ENCODE measurements around the gene SEMA6A. TPM values are rescaled to one million over a fixed set of nuclear protein-coding genes. Genes with fewer than 3 reads are reported as not detected.

SEMA6A gene
- total RNA-seq, 2 experiments from 2014 or later: not detected

DNA sequence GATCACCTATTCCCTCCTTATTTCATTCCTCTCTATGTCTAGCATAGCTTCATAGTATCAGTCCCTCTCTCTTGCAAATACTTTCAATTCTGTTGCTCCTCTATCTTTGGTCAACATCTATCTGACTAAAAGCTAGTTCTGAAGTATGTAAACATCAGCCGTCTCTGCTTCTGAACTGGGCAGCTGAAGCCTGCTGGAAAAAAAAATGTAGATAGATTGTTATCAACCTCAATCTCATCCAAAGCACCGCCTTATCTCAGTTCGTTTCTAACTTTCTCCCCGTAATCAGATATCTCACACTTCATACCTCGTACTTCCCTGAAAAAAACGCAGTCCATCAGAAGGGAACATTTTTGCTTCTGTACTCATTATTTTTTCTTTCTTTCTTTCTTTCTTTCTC lies 4.5 kb upstream of the SEMA6A start:
- CTCF ChIA-PET (ENCODE audit: unreplicated experiment): no interaction called here
- TF ChIP-seq CTCF (conservative IDR thresholded peaks at IDR 0.05; ENCODE audit: low read length): no peak
- TF ChIP-seq EZH2phosphoT487 (IDR thresholded peaks at IDR 0.05; ENCODE audit: borderline replicate concordance, low read depth, low read length): no peak
- intact Hi-C loops (cut with micrococcal nuclease; ENCODE audit: unreplicated experiment): loop anchor here (5.0 kb wide), 1 partner anchor 368 kb away; no protein-coding TSS in a partner anchor
- no peaks in the 10 kb centered on the region for H3K36me3 ChIP-seq (ENCODE audit: insufficient read depth, low read length)
- H4K20me1 ChIP-seq (ENCODE audit: insufficient read depth, low read length): no peaks in the 10 kb centered on the region
- H3K4me1 ChIP-seq (ENCODE audit: insufficient read depth, low read length, poor library complexity, severe bottlenecking): no peaks in the 10 kb centered on the region
- no peaks in the 10 kb centered on the region for H3K79me2 ChIP-seq (ENCODE audit: insufficient read depth, low read depth, low read length)
- H3K4me2 ChIP-seq (ENCODE audit: low read length): no peak overlapping the region
- BruUV-seq (replicated peaks): no TSS peak
- no peak for DNase-seq (ENCODE audit: low spot score)
- no peak overlapping the region for H3K4me3 ChIP-seq (ENCODE audit: low read depth, low read length, poor library complexity, severe bottlenecking)
- no peaks in the 10 kb centered on the region for H3K9me2 ChIP-seq (ENCODE audit: insufficient read depth, low read length)
- no peak overlapping the region for H3K27ac ChIP-seq (ENCODE audit: low read depth, low read length, poor library complexity, severe bottlenecking)
- POLR2A ChIA-PET: no interaction called here
- no peak overlapping the region for H2AFZ ChIP-seq (ENCODE audit: low read length)
- H3K9me3 ChIP-seq (ENCODE audit: low read length): no peaks in the 10 kb centered on the region

- no peak overlapping the region for H3K4me3 ChIP-seq (ENCODE audit: low read depth, low read length, poor library complexity, severe bottlenecking)
- TF ChIP-seq CTCF (conservative IDR thresholded peaks at IDR 0.05; ENCODE audit: low read length) (no peak), EZH2phosphoT487 (IDR thresholded peaks at IDR 0.05; ENCODE audit: borderline replicate concordance, low read depth, low read length) (no peak)
- H3K4me1 ChIP-seq (ENCODE audit: insufficient read depth, low read length, poor library complexity, severe bottlenecking): no peaks in the 10 kb centered on the region
- H2AFZ ChIP-seq (ENCODE audit: low read length): no peak overlapping the region
- POLR2A ChIA-PET: no interaction called here
- CTCF ChIA-PET (ENCODE audit: unreplicated experiment): no interaction called here
- H3K36me3 ChIP-seq (ENCODE audit: insufficient read depth, low read length): no peaks in the 10 kb centered on the region
- no TSS peak for BruUV-seq (replicated peaks)
- no peak for DNase-seq (ENCODE audit: low spot score)
- no peak overlapping the region for H3K27ac ChIP-seq (ENCODE audit: low read depth, low read length, poor library complexity, severe bottlenecking)
- no peaks in the 10 kb centered on the region for H3K9me2 ChIP-seq (ENCODE audit: insufficient read depth, low read length)
- intact Hi-C loops (cut with micrococcal nuclease; ENCODE audit: unreplicated experiment): loop anchor here (5.0 kb wide), 1 partner anchor 369 kb away; no protein-coding TSS in a partner anchor
- no peaks in the 10 kb centered on the region for H3K79me2 ChIP-seq (ENCODE audit: insufficient read depth, low read depth, low read length)
- H3K4me2 ChIP-seq (ENCODE audit: low read length): no peak overlapping the region
- H4K20me1 ChIP-seq (ENCODE audit: insufficient read depth, low read length): no peaks in the 10 kb centered on the region
- no peaks in the 10 kb centered on the region for H3K9me3 ChIP-seq (ENCODE audit: low read length)
Measured at GRCh38 chr5:116578676-116579075, 4.1 kb upstream of the SEMA6A start.

GRCh38 chr5:116577064-116577788 lies 2.6 kb upstream of the SEMA6A start:
- no peak for DNase-seq (ENCODE audit: low spot score)
- TF ChIP-seq EZH2phosphoT487 (IDR thresholded peaks at IDR 0.05; ENCODE audit: borderline replicate concordance, low read depth, low read length) (no peak), CTCF (conservative IDR thresholded peaks at IDR 0.05; ENCODE audit: low read length) (no peak)
- H3K36me3 ChIP-seq (ENCODE audit: insufficient read depth, low read length): no peaks in the 10 kb centered on the region
- ChIA-PET CTCF (ENCODE audit: unreplicated experiment) (no interaction called here), POLR2A (interaction anchor here (0.6 to 0.8 kb wide), 3 partner anchors 17 to 658 kb away, joined by 3 read pairs; no protein-coding TSS in a partner anchor)
- H3K4me3 ChIP-seq (ENCODE audit: low read depth, low read length, poor library complexity, severe bottlenecking): no peak overlapping the region
- no peak overlapping the region for H2AFZ ChIP-seq (ENCODE audit: low read length)
- no peaks in the 10 kb centered on the region for H3K9me3 ChIP-seq (ENCODE audit: low read length)
- intact Hi-C loops (cut with micrococcal nuclease; ENCODE audit: unreplicated experiment): loop anchor here (5.0 kb wide), 1 partner anchor 370 kb away; no protein-coding TSS in a partner anchor
- H3K79me2 ChIP-seq (ENCODE audit: insufficient read depth, low read depth, low read length): no peaks in the 10 kb centered on the region
- no peaks in the 10 kb centered on the region for H4K20me1 ChIP-seq (ENCODE audit: insufficient read depth, low read length)
- no peaks in the 10 kb centered on the region for H3K9me2 ChIP-seq (ENCODE audit: insufficient read depth, low read length)
- H3K4me1 ChIP-seq (ENCODE audit: insufficient read depth, low read length, poor library complexity, severe bottlenecking): no peaks in the 10 kb centered on the region
- H3K4me2 ChIP-seq (ENCODE audit: low read length): no peak overlapping the region
- no peak overlapping the region for H3K27ac ChIP-seq (ENCODE audit: low read depth, low read length, poor library complexity, severe bottlenecking)
- no TSS peak for BruUV-seq (replicated peaks)
